ENCODE data around the gene EOMES.

DNA sequence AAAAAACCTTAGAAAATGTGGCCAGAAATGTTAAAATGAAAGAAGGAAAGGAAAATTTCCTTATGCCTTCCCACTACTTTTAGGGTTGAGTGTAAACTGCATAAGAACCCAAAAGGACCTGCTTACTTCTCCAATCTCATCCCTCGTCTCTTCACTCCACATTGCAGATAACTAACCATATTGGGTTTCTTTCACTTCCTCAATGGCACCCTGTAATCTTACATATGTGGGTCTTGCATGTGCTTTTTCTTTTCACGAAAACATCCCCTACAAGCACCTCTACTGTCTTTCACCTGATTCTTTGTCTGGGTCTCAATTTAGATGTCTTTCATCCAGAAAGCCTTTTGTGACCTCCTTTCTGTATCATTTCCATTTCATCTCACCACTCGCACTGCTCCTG is 23.1 kb downstream of the EOMES start:
- TF ChIP-seq POLR2A (IDR thresholded peaks at IDR 0.05) (no peak), CTCF (IDR thresholded peaks at IDR 0.05) (no peak)
